Measurements from ENCODE around the gene RASAL2. TPM values are rescaled to one million over a fixed set of nuclear protein-coding genes. Genes with fewer than 3 reads are reported as not detected.

Gene RASAL2
- total and polyA plus RNA-seq, 9 of the 15 experiments (the other 6 are each of a cell fraction or from before 2014, with no cell fraction given): 0.13 to 1.0 (median 0.62) TPM

DNA sequence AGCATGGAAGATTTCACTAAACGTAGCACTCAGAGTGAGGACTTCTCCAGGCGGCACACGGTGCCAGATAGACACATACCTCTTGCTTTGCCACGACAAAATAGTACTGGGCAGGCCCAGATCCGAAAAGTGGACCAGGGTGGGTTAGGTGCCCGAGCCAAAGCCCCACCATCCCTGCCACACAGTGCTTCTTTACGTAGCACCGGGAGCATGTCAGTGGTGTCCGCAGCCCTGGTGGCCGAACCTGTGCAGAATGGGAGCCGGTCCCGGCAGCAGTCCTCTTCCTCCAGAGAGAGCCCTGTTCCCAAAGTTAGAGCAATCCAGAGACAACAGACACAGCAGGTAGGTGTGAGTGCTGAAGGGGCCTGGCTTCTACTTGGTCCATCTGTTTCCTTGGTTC, 364.3 kb downstream of the RASAL2 start:
- Histone ChIP-seq H2AFZ (ENCODE audit: low read depth, low read length) (no peak overlapping the region), H3K4me1 (replicated peaks in 1 of 2; ENCODE audit: control insufficient read depth in 2 of 2, insufficient read depth in 2 of 2, low read length in 2 of 2) (no peaks in the 10 kb centered on the region), H4K20me1 (replicated peaks; ENCODE audit: control insufficient read depth, insufficient read depth, low read length) (no peaks in the 10 kb centered on the region), H3K9me3 (replicated peaks; ENCODE audit: control insufficient read depth, insufficient read depth, low read depth, low read length) (no peaks in the 10 kb centered on the region), H3K27me3 (ENCODE audit: control insufficient read depth in 2 of 2, insufficient read depth in 2 of 2, low read length in 2 of 2) (no peaks in the 10 kb centered on the region), H3K9ac (ENCODE audit: insufficient read depth in 1 of 2, low read depth in 2 of 2, low read length in 2 of 2) (no peak overlapping the region), H3K79me2 (ENCODE audit: control insufficient read depth, insufficient read depth, low read length) (no peaks in the 10 kb centered on the region), H3K4me2 (ENCODE audit: insufficient read depth, low read length) (no peak overlapping the region), H3K9me1 (ENCODE audit: control insufficient read depth, insufficient read depth, low read length) (no peaks in the 10 kb centered on the region), H3K36me3 (ENCODE audit: control insufficient read depth, insufficient read depth, low read length) (no peaks in the 10 kb centered on the region), H3K27ac (ENCODE audit: extremely low read depth, low read depth, low read length) (no peak overlapping the region), H3K4me3 (no peak overlapping the region)
- intact Hi-C loops (cut with micrococcal nuclease) (no loop called here), in situ Hi-C loops (cut with MboI) (no loop called here)
- DNase-seq (ENCODE audit: extremely low read depth in 1 of 4, low spot score in 3 of 4) (no peak), FAIRE-seq (no peak), ATAC-seq (no peak; the same call in 2 of the 3 replicates)
- no TSS peak for BruUV-seq (replicated peaks)
- POLR2A ChIA-PET: interaction anchor here (0.8 kb wide), 1 partner anchor 17 kb away, joined by 3 read pairs; no protein-coding TSS in a partner anchor
- TF ChIP-seq SPI1 (IDR thresholded peaks at IDR 0.05; ENCODE audit: borderline replicate concordance, low read depth, low read length) (no peak), KDM2B (CRISPR knock-in tag; IDR thresholded peaks at IDR 0.05) (no peak), FOXM1 (IDR thresholded peaks at IDR 0.05; ENCODE audit: low read depth) (no peak), FOXM1 (CRISPR knock-in tag; IDR thresholded peaks at IDR 0.05; ENCODE audit: low read depth) (no peak), GTF2A2 (tag; IDR thresholded peaks at IDR 0.05) (no peak), CEBPG (CRISPR knock-in tag; IDR thresholded peaks at IDR 0.05) (no peak), CEBPG (tag; conservative IDR thresholded peaks at IDR 0.05 in 1 of 2, IDR thresholded peaks at IDR 0.05 in 1 of 2) (no peak), POLR2G (IDR thresholded peaks at IDR 0.05; ENCODE audit: low read depth, low read length) (no peak), HDAC1 (IDR thresholded peaks at IDR 0.05) (no peak), ZNF280A (IDR thresholded peaks at IDR 0.05; ENCODE audit: low read depth, partially characterized antibody) (no peak), ZNF707 (CRISPR knock-in tag; conservative IDR thresholded peaks at IDR 0.05) (no peak), STAT5A (IDR thresholded peaks at IDR 0.05; ENCODE audit: borderline replicate concordance, low read length) (no peak), PYGO2 (tag; IDR thresholded peaks at IDR 0.05) (no peak), NR2C1 (IDR thresholded peaks at IDR 0.05) (no peak), NR2C1 (tag; IDR thresholded peaks at IDR 0.05) (no peak), THRAP3 (IDR thresholded peaks at IDR 0.05; ENCODE audit: borderline replicate concordance) (no peak), ZNF347 (CRISPR knock-in tag; IDR thresholded peaks at IDR 0.05; ENCODE audit: low read depth) (no peak), HDAC2 (IDR thresholded peaks at IDR 0.05) (no peak), ZSCAN32 (CRISPR knock-in tag; IDR thresholded peaks at IDR 0.05) (no peak), CHD2 (IDR thresholded peaks at IDR 0.05; ENCODE audit: low read depth, low read length) (no peak)
- WGBS (ENCODE audit: insufficient coverage, low coverage, missing lambda C conversion rate): 2% methylated on average over 12 of the region's 12 CpGs
- CTCF ChIA-PET (ENCODE audit: low intra/inter-chr PET ratio): no interaction called here

Measured in K562 (cell line).